ENCODE results near the gene CCNL1.
"Not testable (repeated sequence)": the region's sequence is repeated elsewhere in the genome, so short reads cannot be mapped to it uniquely, and the experiment has no call there.

The CCNL1 gene

GRCh38 chr3:157121522-157121921 is 38.4 kb downstream of the CCNL1 start:
- no peak for DNase-seq

DNA sequence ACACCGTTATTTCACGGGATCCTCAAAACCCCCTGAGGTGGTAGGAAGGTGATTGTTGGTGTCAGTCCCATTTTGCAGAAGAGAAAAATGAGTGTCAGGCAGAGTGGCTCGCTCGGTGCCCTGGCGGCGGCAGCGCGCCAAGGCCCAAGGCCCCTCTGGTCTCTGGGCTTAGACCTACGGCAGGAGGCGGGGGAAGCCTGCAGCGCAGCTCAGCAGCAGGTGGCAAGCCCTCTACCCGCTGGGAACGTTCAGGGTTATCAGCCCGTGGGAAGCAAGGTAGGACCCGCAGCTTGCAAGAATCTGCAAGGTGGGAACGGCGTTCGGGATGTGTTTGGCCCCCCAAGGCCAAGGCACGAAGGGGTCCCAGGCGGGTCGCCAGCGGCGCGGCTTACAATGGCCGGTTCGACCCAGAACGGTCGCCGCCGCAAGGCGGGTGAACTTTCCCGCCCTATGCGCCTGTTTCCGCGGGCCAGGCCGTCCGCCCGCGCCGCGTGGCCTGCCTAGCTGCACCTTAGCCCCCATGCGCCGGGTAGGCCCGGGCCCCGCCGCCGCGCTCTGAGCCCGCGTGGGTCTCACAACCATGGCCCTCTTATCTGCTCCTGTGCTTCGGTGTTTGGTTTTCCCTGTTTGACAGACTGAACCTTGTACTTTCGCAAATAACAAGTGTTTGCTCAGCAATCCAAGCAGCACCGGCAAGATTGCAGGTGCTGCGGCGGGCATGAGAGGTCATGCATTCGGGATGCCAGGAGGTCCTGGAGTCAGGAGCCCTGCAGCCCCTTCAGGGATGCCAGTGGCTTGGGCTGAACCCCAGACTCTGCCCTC is 39.7 kb downstream of the CCNL1 start:
- no peak for DNase-seq

GRCh38 chr3:157119369-157119951 is 40.5 kb downstream of the CCNL1 start:
- no peak for DNase-seq

GRCh38 chr3:157117875-157118654 is 41.9 kb downstream of the CCNL1 start:
- DNase-seq = no peak

GRCh38 chr3:157117206-157117605 is 42.7 kb downstream of the CCNL1 start:
- DNase-seq = no peak

GRCh38 chr3:157116017-157116416 is 43.9 kb downstream of the CCNL1 start:
- no peak for DNase-seq

GRCh38 chr3:157115069-157116006 is 44.6 kb downstream of the CCNL1 start:
- no peak for DNase-seq

- DNase-seq = no peak
Observed at GRCh38 chr3:157113832-157114505, 46.0 kb downstream of the CCNL1 start.

DNA sequence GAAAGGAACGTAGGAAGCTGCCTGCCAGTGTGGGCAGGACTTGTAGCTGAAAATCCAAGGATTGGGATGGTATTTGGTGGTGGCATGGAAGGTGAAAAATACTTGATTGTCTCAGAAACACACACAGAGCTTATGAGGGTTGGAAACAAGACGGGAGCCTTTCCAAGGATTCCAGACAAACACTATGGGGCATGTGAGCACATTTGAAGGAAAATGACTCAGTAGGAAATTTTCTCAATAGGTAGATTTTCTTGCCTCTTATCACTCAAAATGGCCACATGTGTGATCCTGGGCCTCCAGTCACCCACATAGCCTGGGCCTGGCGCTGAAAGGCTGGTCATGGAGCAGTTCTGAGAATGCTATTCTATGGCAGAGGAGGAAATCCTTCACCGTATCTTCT is 47.4 kb downstream of the CCNL1 start:
- DNase-seq = no peak

DNA sequence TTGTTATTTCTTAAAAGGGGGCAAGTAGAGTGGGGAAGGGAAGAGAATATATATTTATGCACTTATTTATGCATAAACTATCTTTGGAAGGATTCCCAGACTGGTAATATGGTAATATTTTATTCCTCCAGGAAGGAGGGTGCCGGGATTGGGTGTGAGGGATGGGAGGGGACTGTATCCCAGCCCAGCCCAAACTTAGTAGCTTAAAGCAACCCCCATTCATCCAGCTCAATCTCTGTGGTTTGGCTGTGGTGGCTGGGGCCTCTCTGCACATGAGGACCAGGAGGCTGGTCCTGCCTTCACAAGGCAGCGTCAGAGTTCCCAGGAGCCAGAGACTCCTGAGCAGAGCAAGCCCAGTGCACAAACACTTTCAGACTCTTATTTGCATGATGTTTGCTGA is 48.4 kb downstream of the CCNL1 start:
- DNase-seq = no peak

DNA sequence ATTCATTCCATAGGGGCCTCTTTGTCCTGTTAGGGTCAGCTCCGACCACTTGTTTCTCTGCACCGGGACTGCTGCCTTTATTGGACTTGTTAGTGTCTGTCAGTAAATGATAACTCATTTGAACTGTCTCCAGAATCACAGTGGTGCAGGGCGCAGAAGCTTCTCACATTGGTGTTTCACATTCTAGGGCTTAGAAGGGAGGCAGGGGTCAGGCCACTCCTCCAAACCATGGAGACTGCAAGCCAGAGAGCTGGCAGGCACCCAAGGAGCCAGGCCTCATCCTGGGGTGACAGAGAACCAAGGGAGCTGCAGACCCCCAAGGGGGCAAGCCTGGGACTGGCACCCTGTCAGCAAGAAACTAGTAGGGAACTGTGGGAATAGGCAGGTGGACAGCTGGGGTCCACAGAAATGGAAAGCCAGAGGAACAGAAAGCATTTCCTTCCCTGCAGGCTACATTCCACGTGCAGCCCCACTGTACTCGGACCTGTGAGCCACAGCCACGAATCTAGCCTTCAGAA is 49.1 kb downstream of the CCNL1 start:
- DNase-seq = no peak

DNA sequence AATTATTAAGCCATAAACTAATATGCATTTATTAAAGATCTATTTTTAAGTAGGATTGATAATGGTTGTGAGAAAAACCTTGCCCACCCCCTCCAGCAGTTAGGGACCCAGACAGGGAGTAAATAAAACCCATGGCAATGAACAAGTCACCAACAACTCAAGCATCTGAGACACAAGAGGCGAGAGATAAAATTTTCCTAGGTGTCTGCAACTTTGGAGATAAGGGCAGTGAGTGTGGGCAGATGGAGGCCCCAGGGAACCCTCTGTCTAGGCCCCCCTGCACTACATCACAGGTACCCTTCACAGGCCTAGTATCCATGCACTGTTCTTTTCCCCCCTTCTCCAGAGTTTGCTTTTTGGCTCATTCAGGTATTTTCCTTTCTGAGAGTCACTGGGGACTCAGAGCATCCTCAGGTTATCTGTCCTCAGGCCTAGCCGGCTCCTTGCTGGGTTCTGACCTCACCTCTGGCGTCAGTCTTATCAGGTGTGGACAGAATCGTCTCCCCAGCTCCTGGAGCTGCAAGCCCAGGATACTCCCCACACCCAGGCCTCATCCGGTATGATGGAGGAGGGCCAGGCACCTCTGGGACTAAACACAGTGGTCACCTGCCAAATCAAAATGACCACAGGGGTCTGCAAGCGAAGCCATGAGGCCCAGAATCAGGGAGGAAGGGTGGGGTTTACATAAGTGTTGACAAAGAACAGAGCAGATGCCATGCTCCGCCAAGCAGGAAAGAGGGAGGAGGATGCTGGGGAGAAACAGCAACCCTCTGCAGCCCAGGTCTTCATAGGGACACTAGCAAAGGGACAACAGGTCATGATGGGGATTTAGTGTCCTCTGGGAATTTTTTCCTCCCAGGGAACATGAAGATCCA is 50.4 kb downstream of the CCNL1 start:
- no peak for DNase-seq

DNA sequence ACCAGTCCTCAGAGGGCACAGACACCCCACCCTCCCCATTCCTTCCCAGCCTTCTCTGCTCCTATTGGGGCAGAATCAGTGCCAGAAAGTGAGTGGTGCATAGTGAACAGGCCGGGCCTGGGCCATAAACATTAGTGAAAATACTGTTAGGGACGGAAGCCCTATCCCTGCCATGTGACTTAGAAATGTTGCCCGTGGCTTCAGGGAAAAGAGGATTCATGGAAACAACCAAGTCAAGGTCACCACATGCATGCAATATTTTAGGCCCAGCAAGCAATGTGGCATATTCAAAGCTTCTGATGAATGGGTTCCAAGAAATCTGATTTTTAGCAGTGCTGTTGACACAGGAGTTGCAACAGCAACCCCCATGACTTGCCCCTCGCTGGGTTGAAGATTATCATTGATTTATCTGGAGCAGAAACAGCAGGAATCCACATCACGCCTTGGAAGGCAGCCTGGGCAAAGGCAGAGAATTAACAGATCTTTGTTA is 52.3 kb downstream of the CCNL1 start:
- DNase-seq = no peak

DNA sequence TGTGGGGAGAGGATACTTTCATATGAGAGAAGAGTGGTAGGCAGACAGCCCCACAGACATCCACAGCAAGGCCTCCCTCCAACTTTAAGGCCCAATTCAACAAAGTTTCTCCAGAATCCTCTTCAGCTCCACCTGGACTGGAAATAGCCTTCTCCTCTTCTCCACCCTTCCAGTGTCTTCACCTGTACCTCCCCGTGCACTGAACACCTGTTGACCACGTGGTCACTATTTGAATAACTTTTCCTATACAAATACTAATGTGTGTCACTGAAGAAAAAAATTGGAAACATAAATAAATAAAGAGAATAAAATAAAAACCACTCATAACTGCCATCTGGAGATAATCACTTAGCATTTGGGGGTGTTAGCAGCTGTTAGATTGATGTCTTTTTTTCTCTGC is 52.9 kb downstream of the CCNL1 start:
- no peak for DNase-seq

- no peak for DNase-seq
Observed at GRCh38 chr3:157104928-157105652, 54.9 kb downstream of the CCNL1 start.

GRCh38 chr3:157104521-157104920 is 55.4 kb downstream of the CCNL1 start:
- no peak for DNase-seq

- DNase-seq = no peak
Observed at GRCh38 chr3:157103860-157104259, 56.1 kb downstream of the CCNL1 start.

GRCh38 chr3:157103280-157103679 is 56.7 kb downstream of the CCNL1 start:
- DNase-seq = no peak

DNA sequence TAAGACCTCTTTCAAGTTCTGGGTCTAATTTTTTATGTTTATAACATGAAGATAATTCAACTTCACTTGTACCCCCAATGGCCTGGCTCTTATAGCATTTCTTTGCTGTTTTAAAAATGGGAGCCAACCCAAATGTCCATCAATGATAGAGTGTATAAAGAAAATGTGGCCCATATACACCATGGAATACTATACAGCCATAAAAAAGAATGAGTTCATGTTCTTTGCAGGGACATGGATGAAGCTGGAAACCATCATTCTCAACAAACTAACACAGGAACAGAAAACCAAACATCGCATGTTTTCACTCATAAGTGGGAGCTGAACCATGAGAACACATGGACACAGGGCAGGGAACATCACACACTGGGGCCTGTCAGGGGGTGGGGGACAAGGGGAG is 57.4 kb downstream of the CCNL1 start:
- not testable (repeated sequence) for DNase-seq

DNA sequence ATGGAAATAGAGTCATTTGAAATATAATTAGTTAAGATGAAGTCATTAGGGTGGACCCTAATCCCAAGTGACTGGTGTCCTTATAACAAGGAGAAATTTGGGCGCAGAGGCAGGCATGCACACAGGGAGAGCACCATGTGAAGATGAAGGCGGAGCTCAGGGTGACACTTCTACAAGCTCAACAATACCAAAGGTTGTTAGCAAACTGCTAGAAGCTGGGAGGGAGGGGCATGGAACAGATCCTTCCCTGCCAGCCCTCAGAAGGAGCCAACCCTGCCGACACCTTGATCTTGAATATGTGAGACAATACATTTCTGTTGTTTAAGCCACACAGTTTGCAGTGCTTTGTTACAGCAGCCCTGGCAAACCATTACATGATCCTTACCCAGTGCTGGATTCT is 57.8 kb downstream of the CCNL1 start:
- no peak for DNase-seq
